GM21723 (cell line): Measurements from ENCODE around the gene ERF.

Experiments
- ATAC-seq: cut with Tn5 transposase; IDR thresholded peaks from one replicate; pipeline ENCODE4 v1.9.1; 2021; ENCODE audit warnings: mild to moderate bottlenecking, moderate library complexity; ENCODE audit not compliant: unreplicated experiment

ERF gene

GRCh38 chr19:42244347-42245220 lies 10.3 kb downstream of the ERF start:
- ATAC-seq, result peak; percentile 42

DNA sequence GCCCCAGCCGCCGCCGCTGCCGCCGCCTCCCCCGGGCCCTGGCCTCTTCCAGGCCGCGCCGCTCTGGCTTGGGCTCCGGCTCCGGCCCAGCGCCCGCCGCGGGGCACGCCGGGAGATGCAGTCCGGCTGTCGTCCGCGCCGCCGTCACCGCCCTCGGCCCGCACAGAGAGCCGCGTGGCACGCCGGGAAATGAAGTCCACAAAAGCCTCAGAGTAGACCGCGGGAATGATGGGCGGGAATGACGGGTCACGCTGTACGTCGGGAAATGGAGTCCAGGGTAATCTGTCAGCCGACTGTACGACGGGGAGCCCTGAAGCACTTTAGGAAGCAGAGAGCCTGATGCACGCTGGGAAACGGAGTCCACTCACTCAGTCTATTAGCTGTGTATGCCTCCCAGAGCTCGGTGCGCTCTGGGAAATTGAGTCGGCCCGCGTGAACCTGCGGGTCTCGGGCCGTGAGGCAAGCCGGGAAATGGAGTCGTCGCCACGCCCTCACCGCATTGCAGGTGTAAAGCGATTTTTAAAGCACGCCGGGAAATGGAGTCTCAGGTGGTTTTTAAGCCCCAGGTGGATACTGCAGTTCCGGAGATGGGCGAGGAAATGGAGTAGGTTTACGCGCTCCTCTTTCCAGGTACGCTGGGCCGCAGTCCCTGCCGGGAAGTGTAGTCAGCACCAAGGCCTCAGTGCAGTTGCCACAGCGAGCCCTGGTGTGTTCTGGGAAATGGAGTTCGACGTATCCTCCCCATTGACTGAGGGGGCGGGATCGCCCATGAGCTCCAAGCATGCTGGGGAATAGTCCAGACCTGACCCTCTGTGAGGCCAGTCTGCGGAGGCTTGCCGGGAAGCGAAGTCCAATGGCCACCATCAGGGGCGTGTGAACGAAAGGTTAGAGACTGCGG lies 12.2 kb downstream of the ERF start, which contains the start of gene GSK3A:
TSS of gene GSK3A (minus strand) at position 91 of the 898 bp plus-strand sequence. CDS start 137 bp downstream, outside the sequence.
- peak; percentile 66 for ATAC-seq

GRCh38 chr19:42242069-42242511 lies 12.8 kb downstream of the ERF start:
- ATAC-seq, result peak; percentile 3

GRCh38 chr19:42241279-42241678 lies 13.6 kb downstream of the ERF start:
- ATAC-seq, result no peak

- no peak for ATAC-seq
Measured at GRCh38 chr19:42239544-42240220, 15.2 kb downstream of the ERF start.

- no peak for ATAC-seq
Measured at GRCh38 chr19:42235181-42235580, 19.7 kb downstream of the ERF start.

DNA sequence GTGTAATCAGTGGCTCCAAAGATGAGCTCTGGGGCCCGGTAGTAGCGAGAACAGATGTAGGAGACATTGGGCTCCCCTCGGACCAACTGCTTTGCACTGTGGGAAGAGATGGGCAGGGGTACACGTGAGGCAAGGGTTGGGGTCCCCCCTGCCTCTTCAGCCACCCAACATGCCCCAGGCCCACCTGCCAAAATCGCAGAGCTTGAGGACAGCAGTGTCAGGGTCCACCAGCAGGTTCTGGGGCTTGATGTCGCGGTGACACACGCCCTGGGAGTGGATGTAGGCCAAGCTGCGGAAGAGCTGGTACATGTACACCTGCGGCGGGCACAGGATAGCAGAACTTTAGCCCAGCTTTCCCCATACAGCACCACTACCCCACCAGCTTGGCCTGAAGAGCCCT lies 20.6 kb downstream of the ERF start:
- ATAC-seq, result no peak

GRCh38 chr19:42233678-42234292 lies 21.1 kb downstream of the ERF start:
- no peak for ATAC-seq

GRCh38 chr19:42233106-42233505 lies 21.8 kb downstream of the ERF start:
- ATAC-seq, result no peak

GRCh38 chr19:42232435-42232834 lies 22.5 kb downstream of the ERF start:
- no peak for ATAC-seq

- ATAC-seq, result no peak
Measured at GRCh38 chr19:42230571-42230970, 24.4 kb downstream of the ERF start.

DNA sequence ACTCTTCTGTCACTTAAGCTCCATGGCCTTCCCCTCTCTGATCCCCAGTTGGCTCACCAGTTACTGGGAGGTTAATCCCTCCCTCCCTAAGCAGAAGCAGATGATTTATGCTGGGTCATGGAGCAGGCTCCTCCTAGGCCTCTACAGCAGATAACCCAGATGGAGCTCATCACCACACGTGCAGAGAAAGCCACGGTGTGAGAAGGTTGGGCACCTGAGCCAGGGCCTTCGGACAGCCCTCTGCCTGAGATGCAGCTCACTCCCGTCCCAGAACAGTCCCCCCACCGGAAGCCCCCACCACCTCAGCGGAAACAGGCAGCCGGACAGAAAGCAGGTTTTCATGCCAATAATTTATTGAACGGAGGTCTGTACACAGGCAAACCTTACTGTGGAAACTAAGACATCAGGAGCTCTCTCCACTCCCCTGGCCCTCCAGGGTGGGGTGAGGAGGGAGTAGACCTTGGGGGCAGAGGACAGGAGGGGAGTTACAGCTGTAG lies 25.0 kb downstream of the ERF start:
- no peak for ATAC-seq

GRCh38 chr19:42229301-42229854 lies 25.6 kb downstream of the ERF start:
- ATAC-seq, result no peak

- no peak for ATAC-seq
Measured at GRCh38 chr19:42228641-42229040, 26.3 kb downstream of the ERF start.

- no peak for ATAC-seq
Measured at GRCh38 chr19:42226886-42227285, 28.0 kb downstream of the ERF start.

GRCh38 chr19:42225718-42226292 lies 29.1 kb downstream of the ERF start:
- ATAC-seq, result no peak

- no peak for ATAC-seq
Measured at GRCh38 chr19:42224940-42225717, 29.8 kb downstream of the ERF start.

GRCh38 chr19:42220751-42221097 lies 34.2 kb downstream of the ERF start:
- no peak for ATAC-seq
